Fibroblast of skin of left quadriceps (primary cell): Measurements from ENCODE around the gene HS6ST1.
A peak's percentile ranks its signal among the peaks of the same experiment; 100 is the strongest.

Experiments
- DNase-seq, 2 experiments: peaks; one replicate each; pipeline ENCODE4 v3.0.0-alpha.2; 2013; ENCODE audit warnings: low read depth in 2 of 2

Gene HS6ST1

GRCh38 chr2:128347701-128348539 lies 29.3 kb upstream of the HS6ST1 start:
- DNase-seq = peak; percentile 29 to 45

- no peak for DNase-seq
Observed at GRCh38 chr2:128347171-128347558, 28.5 kb upstream of the HS6ST1 start.

GRCh38 chr2:128346291-128347170 lies 27.9 kb upstream of the HS6ST1 start:
- DNase-seq = no peak

DNA sequence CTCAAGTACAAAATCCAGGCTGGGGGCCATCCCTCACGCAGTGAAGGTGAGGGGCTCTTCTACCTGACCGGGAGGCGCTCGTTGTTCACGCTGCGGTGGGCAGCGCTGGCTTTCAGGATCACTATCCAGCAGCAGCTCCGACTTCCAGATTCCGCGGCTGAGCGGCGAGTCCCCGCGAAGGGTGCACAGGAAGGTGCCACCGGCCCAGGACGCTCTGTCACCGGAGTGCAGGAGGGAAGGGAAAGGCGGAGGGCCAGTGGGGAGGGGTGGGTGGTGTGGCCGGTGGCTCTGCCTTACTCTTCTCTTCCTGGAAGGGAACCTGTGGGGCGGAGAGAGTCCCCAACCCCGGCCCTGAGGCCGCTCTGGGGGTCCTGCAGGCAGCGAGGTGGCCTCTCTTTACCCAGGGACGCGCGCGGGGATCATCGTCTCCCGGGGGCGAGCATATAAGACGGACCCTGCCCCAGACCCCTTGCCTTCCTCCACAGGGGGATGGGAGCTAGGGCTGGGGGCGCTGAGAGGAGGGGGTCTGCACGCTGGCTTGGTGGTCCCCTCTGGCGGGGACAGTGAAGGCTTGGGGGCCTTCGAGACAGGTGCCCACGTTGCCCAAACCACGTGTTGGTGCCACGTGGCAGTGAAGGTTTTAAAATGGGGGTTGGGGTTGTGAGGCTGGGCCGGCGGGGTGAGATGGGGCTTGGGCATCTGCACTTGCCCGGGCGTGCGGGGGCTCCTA lies 26.9 kb upstream of the HS6ST1 start:
- DNase-seq = no peak

DNA sequence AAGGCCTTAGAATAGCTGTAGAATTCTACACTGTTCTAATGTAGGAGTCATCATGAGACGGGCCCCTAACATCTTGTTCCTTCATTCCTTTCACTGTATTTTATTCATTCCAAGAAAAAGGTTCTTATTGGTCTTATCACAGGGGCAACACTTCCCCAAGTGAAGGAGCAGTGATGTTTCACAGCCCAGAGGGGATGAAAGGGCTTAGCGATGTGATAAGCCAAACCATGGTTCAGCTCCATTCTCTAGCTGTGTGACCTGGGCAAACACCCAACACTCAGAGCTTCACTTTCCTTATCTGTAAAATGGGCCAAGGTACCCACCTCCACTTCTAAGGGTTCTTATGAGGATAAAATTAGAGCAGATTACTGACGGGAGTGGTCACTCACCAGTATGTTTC lies 25.4 kb upstream of the HS6ST1 start:
- no peak for DNase-seq

DNA sequence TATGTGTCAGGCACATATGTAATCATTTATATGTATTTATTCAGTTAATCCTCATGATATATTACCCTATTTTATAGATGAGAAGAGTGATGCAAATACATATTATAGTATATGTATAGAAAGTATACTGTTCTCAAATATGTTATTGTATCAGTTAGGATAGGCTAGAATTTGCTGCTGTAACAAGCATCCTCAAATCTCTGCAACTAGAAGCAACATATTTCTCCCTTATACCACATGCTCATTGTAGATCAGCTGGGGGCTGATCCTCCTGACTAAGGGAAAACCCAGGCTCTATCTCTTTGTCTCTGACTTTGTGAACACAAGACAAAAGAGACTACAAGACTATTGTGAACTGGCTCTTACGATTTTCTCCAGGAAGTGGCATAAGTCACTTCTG lies 24.8 kb upstream of the HS6ST1 start:
- no peak for DNase-seq

DNA sequence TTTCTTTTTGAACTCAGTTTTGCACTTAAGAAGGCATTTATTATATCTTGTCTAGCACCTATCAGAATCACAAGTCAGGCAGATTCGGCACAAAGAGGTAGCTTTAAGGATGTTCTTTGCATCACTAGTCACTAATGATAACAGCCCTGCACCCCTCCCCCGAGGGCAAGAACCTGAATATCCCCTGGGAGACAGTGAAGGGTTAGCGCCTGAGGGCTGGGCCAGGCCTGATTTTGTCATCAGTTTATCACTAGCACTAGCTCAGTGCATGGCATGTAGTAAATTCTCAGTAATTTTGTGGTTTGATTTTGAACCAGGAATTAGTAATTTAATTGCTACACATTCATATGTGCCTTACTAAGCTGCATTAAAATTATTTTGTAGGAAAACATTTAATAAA lies 23.9 kb upstream of the HS6ST1 start:
- DNase-seq = peak in 1 of 2 experiments; percentile 18

- DNase-seq = no peak
Observed at GRCh38 chr2:128341621-128342020, 23.0 kb upstream of the HS6ST1 start.

GRCh38 chr2:128332091-128332634 lies 13.5 kb upstream of the HS6ST1 start:
- DNase-seq = no peak

DNA sequence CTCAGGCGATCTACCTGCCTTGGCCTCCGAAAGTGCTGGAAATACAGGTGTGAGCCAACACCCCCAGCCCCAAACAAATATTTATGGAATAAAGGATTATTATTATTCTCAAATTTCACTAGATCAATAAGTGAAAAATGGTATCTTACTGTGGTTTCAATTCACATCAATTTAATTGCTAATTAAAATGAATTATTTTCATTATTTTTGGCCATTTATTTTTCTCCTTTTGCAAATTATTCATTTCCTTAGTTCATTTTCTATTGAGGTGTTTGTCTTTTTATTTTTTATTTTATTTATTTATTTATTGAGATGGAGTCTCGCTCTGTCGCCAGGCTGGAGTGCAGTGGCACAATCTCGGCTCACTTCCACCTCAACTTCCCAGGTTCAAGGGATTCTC lies 11.9 kb upstream of the HS6ST1 start:
- DNase-seq = no peak

- DNase-seq = peak; percentile 98
Observed at GRCh38 chr2:128329607-128330006, 10.9 kb upstream of the HS6ST1 start.

- DNase-seq = no peak
Observed at GRCh38 chr2:128327180-128327964, 8.7 kb upstream of the HS6ST1 start.

DNA sequence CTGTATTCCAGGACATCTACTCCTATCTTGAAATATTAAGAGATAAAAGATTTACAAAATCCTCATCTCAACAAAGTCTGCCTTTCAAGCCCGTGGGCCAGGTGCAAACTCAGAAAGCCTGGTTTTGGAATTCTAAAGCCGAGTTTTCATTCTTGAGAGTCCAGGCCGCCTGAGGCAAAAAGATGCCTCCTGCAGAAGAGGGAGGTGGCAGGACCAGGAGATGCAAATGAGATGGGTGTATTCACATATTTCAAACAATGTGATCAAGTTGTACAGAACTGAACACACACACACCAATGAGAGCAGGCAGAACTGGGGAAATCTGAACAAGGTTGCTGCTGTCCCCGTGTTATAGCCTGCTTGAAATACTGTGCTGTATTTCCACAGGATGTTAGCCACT lies 7.7 kb upstream of the HS6ST1 start:
- no peak for DNase-seq

GRCh38 chr2:128325611-128326181 lies 7.0 kb upstream of the HS6ST1 start:
- DNase-seq = no peak

- DNase-seq = no peak
Observed at GRCh38 chr2:128324897-128325410, 6.3 kb upstream of the HS6ST1 start.

DNA sequence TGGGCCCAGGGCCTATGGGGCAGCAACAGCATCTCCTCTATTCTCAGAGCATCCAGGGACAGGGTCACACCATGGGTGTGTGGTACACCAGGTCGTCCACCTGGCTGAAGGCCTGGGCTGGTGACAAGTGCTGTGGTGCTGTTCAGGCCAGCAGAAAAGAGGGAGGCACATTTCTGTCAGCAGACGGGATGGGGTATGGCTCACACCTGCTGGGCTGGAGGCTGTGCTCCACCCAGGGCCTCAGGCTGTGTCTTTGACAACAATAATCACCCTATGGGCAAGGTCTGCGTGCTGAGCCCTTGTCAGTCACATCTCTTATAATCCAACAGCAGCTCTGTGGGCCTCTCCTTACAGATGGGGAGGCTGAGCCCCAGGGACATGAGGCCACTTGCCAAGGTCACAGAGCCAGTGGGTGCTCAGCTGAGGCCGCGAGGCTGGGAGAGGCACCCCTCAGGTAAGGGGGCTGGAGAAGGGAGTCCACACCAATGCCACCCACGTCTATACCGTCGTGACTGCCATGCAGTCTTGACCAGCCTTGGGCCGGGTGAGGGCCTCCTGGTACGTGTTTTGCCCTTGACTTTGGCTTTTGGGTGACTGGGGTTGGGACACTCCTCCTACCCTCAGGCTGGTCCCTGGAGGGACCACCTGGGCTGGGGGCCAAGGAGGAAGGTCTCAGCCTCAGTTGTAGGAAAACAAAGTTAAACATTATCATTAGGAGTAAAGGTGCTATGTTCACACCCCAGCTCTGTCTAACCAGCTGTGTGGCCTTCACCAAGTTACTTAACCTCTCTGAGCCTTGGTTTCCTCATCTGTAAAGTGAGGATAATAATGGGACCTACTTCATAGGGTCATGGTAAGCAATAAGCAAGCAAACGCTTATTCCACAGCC lies 5.6 kb upstream of the HS6ST1 start:
- no peak for DNase-seq

DNA sequence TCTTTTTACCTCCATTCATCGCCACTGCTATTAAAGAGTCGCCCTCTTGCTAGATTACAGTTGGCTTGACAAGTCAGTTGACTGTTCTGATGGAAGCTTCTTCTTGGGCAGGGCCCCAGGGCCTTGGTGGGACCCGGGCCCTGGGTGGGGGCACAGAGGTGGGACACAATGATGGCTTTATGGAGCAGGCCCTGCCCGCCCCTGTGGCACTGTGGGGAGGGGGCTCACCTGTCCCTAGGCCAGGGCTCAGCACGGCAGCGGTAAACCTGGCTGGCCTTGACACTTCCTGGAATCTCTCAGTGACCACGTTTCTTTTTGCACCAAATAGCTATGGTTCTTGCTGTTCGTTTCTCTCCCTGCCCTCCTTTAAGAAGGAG lies 4.9 kb upstream of the HS6ST1 start:
- DNase-seq = no peak

GRCh38 chr2:128322715-128323554 lies 4.3 kb upstream of the HS6ST1 start:
- DNase-seq = no peak
